MM.1S (cell line): Measurements from ENCODE around the gene KRTAP5-11.

ENCODE experiments used
- CTCF ChIP-seq: fragments of 300-600 bp; sonication (generic); IDR thresholded peaks from 2 replicates; pipeline ENCODE4 v1.5.1; 2016; ENCODE audit warnings: antibody characterized with exemption, low read length, mixed read lengths
- EZH2 ChIP-seq: fragments of 300-600 bp; sonication (generic); optimal IDR thresholded peaks from 2 replicates; pipeline ENCODE3; 2017; ENCODE audit warnings: low read depth, mild to moderate bottlenecking, antibody characterized with exemption, low read length, mixed read lengths
- EZH2phosphoT487 ChIP-seq: fragments of 300-600 bp; sonication (generic); IDR thresholded peaks from 2 replicates; pipeline ENCODE4 v1.6.1; 2018; ENCODE audit warnings: antibody characterized with exemption, low read length

GRCh38 chr11:71581826-71582225, 849 bp downstream of the KRTAP5-11 start:
- no peak for TF ChIP-seq CTCF
- no peak for TF ChIP-seq EZH2phosphoT487
- TF ChIP-seq EZH2: no peak
